ENCODE data around the gene TTLL5. TPM values are rescaled to one million over a fixed set of nuclear protein-coding genes. Genes with fewer than 3 reads are reported as not detected.
"Not testable (repeated sequence)": the region's sequence is repeated elsewhere in the genome, so short reads cannot be mapped to it uniquely, and the experiment has no call there.

Gene TTLL5
- total and polyA plus RNA-seq, 2 donors (not counting 1 experiment from before 2014, with no cell fraction given), result 16.1 to 23.8 TPM

- H3K4me2 ChIP-seq (ENCODE audit: extremely low read depth, insufficient read depth, low read length); H3K9me3 ChIP-seq (ENCODE audit: control insufficient read depth, insufficient read depth, low read depth, low read length); H3K27ac ChIP-seq (ENCODE audit: insufficient read depth, low read length); H3K4me1 ChIP-seq (ENCODE audit: control insufficient read depth, extremely low read depth, insufficient read depth, low read length); DNase-seq (ENCODE audit: low read depth in 2 of 2); H3K79me2 ChIP-seq (ENCODE audit: control insufficient read depth, insufficient read depth, low read length); H2AFZ ChIP-seq (ENCODE audit: low read length); H3K36me3 ChIP-seq (ENCODE audit: control insufficient read depth, insufficient read depth, low read length); H3K9ac ChIP-seq (ENCODE audit: insufficient read depth, low read length); H3K4me3 ChIP-seq (replicated peaks in 1 of 4; ENCODE audit: control extremely low read depth in 1 of 4, insufficient read depth in 1 of 4, low read depth in 3 of 4, low read length in 4 of 4); H4K20me1 ChIP-seq (ENCODE audit: control insufficient read depth, extremely low read depth, insufficient read depth, low read length); H3K27me3 ChIP-seq (ENCODE audit: control insufficient read depth, insufficient read depth, low read length): not testable (repeated sequence)
Observed at GRCh38 chr14:75925141-75925840, 264.2 kb downstream of the TTLL5 start.

GRCh38 chr14:75926431-75927115 lies 265.5 kb downstream of the TTLL5 start:
- Histone ChIP-seq H3K36me3 (ENCODE audit: control insufficient read depth, insufficient read depth, low read length) (no peaks in the 10 kb centered on the region), H3K9me3 (ENCODE audit: control insufficient read depth, insufficient read depth, low read depth, low read length) (no peaks in the 10 kb centered on the region), H4K20me1 (ENCODE audit: control insufficient read depth, extremely low read depth, insufficient read depth, low read length) (no peaks in the 10 kb centered on the region)

GRCh38 chr14:75927564-75928087 lies 266.6 kb downstream of the TTLL5 start:
- Histone ChIP-seq H3K9me3 (ENCODE audit: control insufficient read depth, insufficient read depth, low read depth, low read length) (no peaks in the 10 kb centered on the region), H3K79me2 (ENCODE audit: control insufficient read depth, insufficient read depth, low read length) (no peaks in the 10 kb centered on the region), H3K27me3 (ENCODE audit: control insufficient read depth, insufficient read depth, low read length) (no peaks in the 10 kb centered on the region), H3K4me3 (replicated peaks in 1 of 4; ENCODE audit: control extremely low read depth in 1 of 4, insufficient read depth in 1 of 4, low read depth in 3 of 4, low read length in 4 of 4) (no peak overlapping the region), H3K36me3 (ENCODE audit: control insufficient read depth, insufficient read depth, low read length) (no peaks in the 10 kb centered on the region), H3K27ac (ENCODE audit: insufficient read depth, low read length) (no peak overlapping the region), H4K20me1 (ENCODE audit: control insufficient read depth, extremely low read depth, insufficient read depth, low read length) (no peaks in the 10 kb centered on the region), H3K4me1 (ENCODE audit: control insufficient read depth, extremely low read depth, insufficient read depth, low read length) (no peaks in the 10 kb centered on the region), H3K4me2 (ENCODE audit: extremely low read depth, insufficient read depth, low read length) (no peak overlapping the region), H2AFZ (ENCODE audit: low read length) (no peak overlapping the region), H3K9ac (ENCODE audit: insufficient read depth, low read length) (no peak overlapping the region)
- TF ChIP-seq CTCF (conservative IDR thresholded peaks at IDR 0.05 in 1 of 2, IDR thresholded peaks at IDR 0.05 in 1 of 2; ENCODE audit: low read depth in 1 of 2, low read length in 2 of 2) (no peak), EZH2 (IDR thresholded peaks at IDR 0.05; ENCODE audit: low read length, missing control alignments) (no peak)
- no peak for DNase-seq (ENCODE audit: low read depth in 2 of 2)

More at GRCh38 chr14:75926431-75927115, 265.5 kb downstream of the TTLL5 start:
- no peak for DNase-seq (ENCODE audit: low read depth in 2 of 2)
- no peak overlapping the region for H3K4me2 ChIP-seq (ENCODE audit: extremely low read depth, insufficient read depth, low read length)
- H3K4me1 ChIP-seq (ENCODE audit: control insufficient read depth, extremely low read depth, insufficient read depth, low read length), result no peaks in the 10 kb centered on the region
- no peak overlapping the region for H3K4me3 ChIP-seq (replicated peaks in 1 of 4; ENCODE audit: control extremely low read depth in 1 of 4, insufficient read depth in 1 of 4, low read depth in 3 of 4, low read length in 4 of 4)
- no peak overlapping the region for H3K27ac ChIP-seq (ENCODE audit: insufficient read depth, low read length)
- H3K9ac ChIP-seq (ENCODE audit: insufficient read depth, low read length), result no peak overlapping the region
- H2AFZ ChIP-seq (ENCODE audit: low read length), result no peak overlapping the region
- H3K79me2 ChIP-seq (ENCODE audit: control insufficient read depth, insufficient read depth, low read length), result no peaks in the 10 kb centered on the region
- TF ChIP-seq CTCF (conservative IDR thresholded peaks at IDR 0.05 in 1 of 2, IDR thresholded peaks at IDR 0.05 in 1 of 2; ENCODE audit: low read depth in 1 of 2, low read length in 2 of 2) (no peak), EZH2 (IDR thresholded peaks at IDR 0.05; ENCODE audit: low read length, missing control alignments) (no peak)
- H3K27me3 ChIP-seq (ENCODE audit: control insufficient read depth, insufficient read depth, low read length), result no peaks in the 10 kb centered on the region
